ENCODE results near the gene CTDSPL.
A peak's percentile ranks its signal among the peaks of the same experiment; 100 is the strongest.

DNA sequence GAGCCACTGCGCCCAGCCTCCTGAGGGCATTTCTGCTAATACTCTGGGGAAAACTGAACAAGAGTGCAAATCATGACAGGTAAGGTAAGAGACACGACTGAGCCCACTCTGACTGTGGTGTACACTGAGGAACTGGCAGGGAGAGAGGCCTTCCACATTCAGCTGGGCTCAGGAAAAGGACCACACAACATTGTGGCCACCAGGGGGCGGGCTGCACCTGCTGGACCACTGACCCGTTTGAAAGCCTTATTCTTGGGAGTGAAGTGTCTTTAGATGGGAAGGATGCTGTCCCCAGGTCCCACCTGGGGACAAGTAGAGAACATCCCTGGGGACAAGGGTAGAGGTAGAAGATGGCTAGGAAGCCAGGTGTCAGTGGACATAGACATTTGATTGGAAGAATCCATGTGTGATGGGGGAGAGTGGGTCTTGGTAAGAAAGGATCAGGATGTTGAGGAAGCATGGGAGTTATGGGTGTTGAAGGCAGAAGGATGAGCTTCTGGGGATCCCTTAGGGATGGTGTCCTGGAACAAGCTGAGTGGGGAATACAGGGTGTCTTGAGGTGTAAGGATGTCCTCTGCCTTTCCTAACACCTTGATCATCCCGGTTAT is 6.2 kb upstream of the CTDSPL start:
- TF ChIP-seq, protein P1, sequence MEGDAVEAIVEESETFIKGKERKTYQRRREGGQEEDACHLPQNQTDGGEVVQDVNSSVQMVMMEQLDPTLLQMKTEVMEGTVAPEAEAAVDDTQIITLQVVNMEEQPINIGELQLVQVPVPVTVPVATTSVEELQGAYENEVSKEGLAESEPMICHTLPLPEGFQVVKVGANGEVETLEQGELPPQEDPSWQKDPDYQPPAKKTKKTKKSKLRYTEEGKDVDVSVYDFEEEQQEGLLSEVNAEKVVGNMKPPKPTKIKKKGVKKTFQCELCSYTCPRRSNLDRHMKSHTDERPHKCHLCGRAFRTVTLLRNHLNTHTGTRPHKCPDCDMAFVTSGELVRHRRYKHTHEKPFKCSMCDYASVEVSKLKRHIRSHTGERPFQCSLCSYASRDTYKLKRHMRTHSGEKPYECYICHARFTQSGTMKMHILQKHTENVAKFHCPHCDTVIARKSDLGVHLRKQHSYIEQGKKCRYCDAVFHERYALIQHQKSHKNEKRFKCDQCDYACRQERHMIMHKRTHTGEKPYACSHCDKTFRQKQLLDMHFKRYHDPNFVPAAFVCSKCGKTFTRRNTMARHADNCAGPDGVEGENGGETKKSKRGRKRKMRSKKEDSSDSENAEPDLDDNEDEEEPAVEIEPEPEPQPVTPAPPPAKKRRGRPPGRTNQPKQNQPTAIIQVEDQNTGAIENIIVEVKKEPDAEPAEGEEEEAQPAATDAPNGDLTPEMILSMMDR (conservative IDR thresholded peaks at IDR 0.05), result peak; percentile 91
- no peak for TF ChIP-seq EZH2 (IDR thresholded peaks at IDR 0.05; ENCODE audit: low read depth)

All from PC-9 (cell line).